NCI-H82 treated with DMSO at 0.1 percent for 48 hours (cell line): ENCODE results near the gene SDC4.
"Not testable (repeated sequence)": the region's sequence is repeated elsewhere in the genome, so short reads cannot be mapped to it uniquely, and the experiment has no call there.

ENCODE experiments used
- DNase-seq: peaks from one replicate; lab custom pipeline; 2025; ENCODE audit not compliant: unreplicated experiment; lab: John Stamatoyannopoulos, UW

SDC4 gene

DNA sequence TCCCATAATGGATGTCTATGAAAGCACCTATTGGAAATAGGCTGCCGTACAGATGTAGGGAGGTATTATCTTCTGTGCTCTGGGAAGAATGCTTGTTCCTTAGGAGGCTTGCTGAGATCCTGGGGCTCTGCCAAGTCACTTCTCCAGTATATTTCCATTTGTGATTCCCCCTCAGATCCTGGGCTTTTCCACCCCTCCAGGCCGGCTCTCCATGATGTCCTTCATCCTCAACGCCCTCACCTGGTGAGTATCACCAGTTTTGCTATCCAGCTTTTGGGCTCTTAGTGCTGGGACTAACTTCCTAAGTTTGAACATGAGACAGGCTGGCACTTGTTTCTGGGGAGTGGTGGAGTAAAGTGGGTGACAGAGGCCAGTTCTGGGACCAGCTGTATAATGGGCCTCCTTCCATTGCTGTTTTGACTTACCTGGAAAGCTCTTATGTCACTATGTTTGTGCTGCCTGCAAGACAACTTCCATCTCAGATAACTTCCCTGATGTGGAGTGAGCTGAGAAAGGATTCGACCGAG is 17.3 kb upstream of the SDC4 start:
- DNase-seq = no peak

DNA sequence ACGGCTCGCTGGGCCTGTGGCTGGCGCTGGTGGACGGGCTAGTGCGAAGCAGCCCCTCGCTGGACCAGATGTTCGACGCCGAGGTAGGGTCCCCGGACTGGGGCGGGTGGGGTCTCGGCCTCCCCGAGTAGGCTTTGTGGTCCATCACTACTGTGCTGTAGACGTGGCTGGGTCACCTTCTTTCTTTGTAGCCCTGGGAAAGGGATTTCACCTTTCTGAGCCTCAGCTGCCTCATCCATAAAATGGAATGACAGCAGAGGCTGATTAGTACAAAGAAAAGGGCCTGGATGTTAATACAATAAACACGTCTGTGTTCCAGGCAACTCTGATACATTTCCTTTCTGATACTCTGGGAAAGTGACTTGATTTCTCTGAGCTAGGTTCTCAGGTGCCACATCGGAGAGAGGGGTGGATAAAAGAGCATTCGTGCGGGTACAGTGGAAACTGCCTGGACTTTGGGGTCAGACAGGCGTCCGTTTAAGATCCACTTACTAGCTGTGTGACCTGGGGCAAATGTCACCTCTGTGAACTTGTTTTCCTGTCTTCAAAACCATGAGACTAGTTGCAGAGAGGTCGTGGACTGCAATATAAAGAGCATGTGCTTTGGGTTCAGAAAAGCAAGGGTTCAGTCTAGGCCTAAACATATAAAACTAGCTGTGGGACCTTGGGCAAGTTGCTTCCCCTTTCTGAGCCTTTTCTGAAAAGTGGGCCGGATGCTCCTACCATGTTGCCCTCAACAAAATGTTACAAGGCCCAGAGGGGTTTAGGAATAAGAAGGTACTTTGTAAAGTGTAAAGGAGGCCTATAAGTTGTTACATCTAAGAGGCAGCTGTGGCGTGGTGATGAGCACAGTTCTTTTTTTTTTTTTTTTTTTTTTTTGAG is 15.6 kb upstream of the SDC4 start:
- DNase-seq = no peak

DNA sequence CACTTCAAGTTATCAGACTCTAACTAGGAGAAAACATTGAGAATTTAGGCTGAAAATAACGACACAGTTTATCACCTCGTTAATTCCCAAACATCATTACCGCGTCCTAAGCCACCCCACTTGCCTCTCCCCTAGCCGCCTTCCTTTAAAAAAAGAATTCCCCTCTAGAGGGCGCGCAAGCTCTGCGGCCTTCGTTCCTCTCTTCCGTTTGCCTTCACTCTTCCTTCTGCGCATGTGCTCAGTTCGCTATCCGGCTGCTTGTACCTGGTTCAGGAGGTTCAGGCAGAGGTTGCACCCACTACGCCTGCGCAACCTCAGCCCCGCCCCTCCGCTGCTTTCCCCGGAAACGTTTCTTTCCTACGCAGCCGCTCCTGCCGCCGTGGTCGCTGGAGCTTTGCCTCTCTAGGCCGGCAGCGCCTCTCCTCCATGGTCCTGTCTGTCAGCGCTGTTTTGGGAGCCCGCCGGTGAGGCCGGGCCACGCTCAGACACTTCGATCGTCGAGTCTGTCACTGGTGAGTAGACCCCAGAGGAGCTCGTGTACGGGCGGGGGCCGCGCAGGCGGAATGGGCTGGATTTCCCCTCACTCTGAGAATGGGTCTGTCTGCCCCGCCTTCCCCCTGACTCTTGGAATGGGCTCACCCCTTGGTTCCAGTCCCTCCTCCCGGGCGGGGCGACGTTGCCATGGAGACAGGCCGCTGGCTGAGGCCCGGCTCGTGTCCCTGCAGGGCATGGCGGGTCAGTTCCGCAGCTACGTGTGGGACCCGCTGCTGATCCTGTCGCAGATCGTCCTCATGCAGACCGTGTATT is 14.8 kb upstream of the SDC4 start, which contains the start of gene SYS1:
Gene SYS1 (plus strand): TSS at position 353 of the 807 bp plus-strand sequence. CDS start 376 bp downstream, at position 729.
- peak; percentile 100 for DNase-seq

GRCh38 chr20:45361793-45362192 is 13.6 kb upstream of the SDC4 start:
- DNase-seq = no peak

- DNase-seq = no peak
Observed at GRCh38 chr20:45359406-45360148, 11.4 kb upstream of the SDC4 start.

- no peak for DNase-seq
Observed at GRCh38 chr20:45359069-45359405, 10.8 kb upstream of the SDC4 start.

DNA sequence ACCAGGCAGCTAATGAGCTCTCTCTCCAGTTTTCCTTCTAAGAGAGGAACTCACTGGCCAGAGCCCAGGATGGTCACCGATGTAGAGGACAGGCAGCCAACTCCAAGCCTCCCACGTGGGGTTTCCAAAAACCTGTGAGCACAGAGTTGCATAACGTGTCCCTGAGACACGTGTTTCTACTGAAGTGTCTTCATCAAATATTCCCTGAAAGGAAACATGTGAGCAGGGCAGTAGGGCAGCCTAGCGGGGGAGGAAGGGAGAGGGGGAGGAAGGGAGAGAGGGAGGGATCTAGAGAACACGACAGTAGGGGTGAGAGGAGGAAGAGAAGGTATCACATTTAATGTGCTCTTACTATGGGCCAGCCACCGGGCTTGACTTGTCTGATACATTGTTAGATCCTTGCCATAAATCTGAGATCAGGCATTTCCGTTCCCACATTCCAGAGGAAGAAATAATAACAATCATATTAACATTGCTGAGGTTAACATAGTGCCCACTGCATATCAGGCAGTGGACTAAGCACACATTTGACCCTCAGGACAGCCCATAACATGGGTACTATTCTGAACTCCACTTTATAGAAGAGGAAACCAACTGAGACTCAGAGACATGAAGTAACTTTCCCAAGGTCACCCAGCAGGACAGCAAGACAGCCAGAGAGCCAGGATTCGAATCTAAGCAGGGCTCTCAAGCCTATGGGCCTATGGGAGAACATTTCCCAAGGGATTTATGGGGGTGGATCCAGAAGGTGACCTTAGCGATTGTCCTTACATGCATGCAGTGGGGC is 10.3 kb upstream of the SDC4 start:
- no peak for DNase-seq

- no peak for DNase-seq
Observed at GRCh38 chr20:45355209-45356084, 7.2 kb upstream of the SDC4 start.

- DNase-seq = no peak
Observed at GRCh38 chr20:45354423-45355208, 6.4 kb upstream of the SDC4 start.

GRCh38 chr20:45353746-45354145 is 5.5 kb upstream of the SDC4 start:
- DNase-seq = no peak

DNA sequence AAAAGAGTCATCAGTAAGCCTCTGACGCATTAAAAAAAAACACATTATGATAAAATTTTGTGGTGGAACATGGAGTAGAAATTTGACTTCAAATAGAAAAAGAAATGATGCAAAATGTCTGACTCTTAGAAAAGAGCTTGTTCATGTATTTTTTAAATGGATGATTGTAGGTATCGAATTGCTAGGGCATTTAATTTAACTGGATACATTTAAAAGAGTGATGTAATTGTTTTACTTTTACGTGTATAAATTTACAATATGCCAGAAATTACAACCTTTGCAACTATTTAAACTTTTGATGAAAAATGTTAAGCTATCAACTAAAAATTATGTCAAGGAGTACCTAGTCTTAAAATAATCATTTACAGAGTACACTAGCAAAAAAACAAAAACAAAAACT is 4.5 kb upstream of the SDC4 start:
- DNase-seq = no peak

GRCh38 chr20:45350795-45351194 is 2.6 kb upstream of the SDC4 start:
- not testable (repeated sequence) for DNase-seq

- DNase-seq = no peak
Observed at GRCh38 chr20:45350217-45350616, 2.0 kb upstream of the SDC4 start.

DNA sequence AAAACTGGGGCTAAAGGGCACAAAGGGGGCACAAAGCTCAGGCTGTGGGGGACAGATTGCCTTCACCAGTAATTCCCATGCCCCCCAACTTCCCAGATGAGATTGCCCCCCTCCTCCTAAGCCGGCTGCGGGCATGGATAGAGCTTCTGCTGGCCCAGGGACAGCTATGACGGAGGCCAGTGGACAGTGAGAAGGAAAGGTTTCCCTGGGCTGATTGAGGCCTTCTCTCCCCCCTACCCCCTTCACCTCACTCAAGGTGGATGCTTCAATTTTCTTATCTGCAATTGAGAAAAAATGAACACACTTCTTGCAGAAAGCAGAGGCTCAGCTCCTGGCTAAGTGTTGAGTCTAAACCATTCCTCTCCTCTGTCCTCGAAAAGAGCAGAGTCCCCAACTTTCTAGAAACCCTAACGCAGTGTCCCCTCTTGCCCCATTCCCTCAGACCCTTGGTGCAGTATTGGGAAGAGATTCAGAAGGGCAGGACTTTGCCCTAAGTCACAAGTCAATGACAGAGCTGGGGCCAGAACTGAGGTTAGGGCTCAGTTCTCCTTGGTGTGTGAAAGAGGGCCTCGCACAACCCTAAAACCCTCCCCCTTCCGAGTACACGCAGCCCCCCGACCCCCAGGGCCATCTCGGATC is 808 bp downstream of the SDC4 start:
- DNase-seq = no peak

- no peak for DNase-seq
Observed at GRCh38 chr20:45346851-45347250, 1.4 kb downstream of the SDC4 start.

DNA sequence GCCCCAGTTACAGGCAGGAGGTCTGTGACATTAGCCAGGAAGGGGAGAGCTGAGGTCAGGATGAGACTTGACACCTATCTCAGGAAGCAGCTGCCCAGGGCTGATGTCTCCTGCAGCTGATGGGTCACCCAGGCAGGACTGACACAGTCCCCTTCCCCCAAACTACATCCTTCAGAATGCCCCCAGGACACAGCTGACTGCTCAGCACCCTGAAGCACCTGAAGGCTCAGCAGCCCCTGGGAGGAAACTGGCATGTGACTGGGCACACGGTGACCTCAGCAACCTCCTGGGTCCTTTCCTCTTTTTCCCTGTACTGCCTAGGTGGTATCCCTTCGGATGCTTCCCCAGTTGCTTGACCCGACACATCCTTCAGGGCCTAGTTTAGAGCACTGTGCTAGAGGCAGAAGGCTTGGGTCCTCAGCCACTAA is 1.9 kb downstream of the SDC4 start:
- DNase-seq = no peak

- peak; percentile 34 for DNase-seq
Observed at GRCh38 chr20:45345104-45345936, 2.9 kb downstream of the SDC4 start.
